ENCODE data around the gene ZKSCAN3.

Gene ZKSCAN3

DNA sequence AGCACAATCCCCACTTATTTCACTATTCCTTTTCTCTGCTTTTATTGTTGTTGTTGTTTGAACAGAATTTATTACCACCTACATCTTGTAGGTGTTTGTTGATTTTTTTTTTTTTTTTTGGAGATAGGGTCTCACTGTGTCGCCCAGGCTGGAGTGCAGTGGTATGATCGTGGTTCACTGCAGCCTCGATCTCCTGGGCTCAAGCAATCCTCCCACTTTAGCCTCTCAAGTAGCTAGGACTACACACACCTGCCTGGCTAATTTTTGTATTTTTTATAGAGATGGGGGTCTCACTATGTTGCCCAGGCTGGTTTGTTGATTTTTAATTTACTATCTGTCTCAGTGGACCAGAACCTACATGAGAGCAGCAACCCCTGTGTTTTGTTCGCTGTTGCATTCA is 46.2 kb downstream of the ZKSCAN3 start:
- Histone ChIP-seq H3K27me3 (ENCODE audit: insufficient read depth, poor library complexity, severe bottlenecking) (no peaks in the 10 kb centered on the region), H3K4me3 (replicated peaks; ENCODE audit: insufficient read depth, low read length) (no peak overlapping the region), H3K27ac (replicated peaks) (no peak overlapping the region)
- DNase-seq (ENCODE audit: low read depth in 1 of 2, low spot score in 1 of 2): no peak
- TF ChIP-seq, protein P1, sequence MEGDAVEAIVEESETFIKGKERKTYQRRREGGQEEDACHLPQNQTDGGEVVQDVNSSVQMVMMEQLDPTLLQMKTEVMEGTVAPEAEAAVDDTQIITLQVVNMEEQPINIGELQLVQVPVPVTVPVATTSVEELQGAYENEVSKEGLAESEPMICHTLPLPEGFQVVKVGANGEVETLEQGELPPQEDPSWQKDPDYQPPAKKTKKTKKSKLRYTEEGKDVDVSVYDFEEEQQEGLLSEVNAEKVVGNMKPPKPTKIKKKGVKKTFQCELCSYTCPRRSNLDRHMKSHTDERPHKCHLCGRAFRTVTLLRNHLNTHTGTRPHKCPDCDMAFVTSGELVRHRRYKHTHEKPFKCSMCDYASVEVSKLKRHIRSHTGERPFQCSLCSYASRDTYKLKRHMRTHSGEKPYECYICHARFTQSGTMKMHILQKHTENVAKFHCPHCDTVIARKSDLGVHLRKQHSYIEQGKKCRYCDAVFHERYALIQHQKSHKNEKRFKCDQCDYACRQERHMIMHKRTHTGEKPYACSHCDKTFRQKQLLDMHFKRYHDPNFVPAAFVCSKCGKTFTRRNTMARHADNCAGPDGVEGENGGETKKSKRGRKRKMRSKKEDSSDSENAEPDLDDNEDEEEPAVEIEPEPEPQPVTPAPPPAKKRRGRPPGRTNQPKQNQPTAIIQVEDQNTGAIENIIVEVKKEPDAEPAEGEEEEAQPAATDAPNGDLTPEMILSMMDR (IDR thresholded peaks at IDR 0.05; ENCODE audit: insufficient read depth, low read length): no peak
- TF ChIP-seq, protein P2, sequence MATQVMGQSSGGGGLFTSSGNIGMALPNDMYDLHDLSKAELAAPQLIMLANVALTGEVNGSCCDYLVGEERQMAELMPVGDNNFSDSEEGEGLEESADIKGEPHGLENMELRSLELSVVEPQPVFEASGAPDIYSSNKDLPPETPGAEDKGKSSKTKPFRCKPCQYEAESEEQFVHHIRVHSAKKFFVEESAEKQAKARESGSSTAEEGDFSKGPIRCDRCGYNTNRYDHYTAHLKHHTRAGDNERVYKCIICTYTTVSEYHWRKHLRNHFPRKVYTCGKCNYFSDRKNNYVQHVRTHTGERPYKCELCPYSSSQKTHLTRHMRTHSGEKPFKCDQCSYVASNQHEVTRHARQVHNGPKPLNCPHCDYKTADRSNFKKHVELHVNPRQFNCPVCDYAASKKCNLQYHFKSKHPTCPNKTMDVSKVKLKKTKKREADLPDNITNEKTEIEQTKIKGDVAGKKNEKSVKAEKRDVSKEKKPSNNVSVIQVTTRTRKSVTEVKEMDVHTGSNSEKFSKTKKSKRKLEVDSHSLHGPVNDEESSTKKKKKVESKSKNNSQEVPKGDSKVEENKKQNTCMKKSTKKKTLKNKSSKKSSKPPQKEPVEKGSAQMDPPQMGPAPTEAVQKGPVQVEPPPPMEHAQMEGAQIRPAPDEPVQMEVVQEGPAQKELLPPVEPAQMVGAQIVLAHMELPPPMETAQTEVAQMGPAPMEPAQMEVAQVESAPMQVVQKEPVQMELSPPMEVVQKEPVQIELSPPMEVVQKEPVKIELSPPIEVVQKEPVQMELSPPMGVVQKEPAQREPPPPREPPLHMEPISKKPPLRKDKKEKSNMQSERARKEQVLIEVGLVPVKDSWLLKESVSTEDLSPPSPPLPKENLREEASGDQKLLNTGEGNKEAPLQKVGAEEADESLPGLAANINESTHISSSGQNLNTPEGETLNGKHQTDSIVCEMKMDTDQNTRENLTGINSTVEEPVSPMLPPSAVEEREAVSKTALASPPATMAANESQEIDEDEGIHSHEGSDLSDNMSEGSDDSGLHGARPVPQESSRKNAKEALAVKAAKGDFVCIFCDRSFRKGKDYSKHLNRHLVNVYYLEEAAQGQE (IDR thresholded peaks at IDR 0.05; ENCODE audit: insufficient replicate concordance, low read depth): no peak
- TF ChIP-seq GABPA (IDR thresholded peaks at IDR 0.05; ENCODE audit: low read depth) (no peak), POLR2AphosphoS5 (IDR thresholded peaks at IDR 0.05; ENCODE audit: low read depth) (no peak), SPI1 (IDR thresholded peaks at IDR 0.05; ENCODE audit: borderline replicate concordance, low read depth) (no peak)

DNA sequence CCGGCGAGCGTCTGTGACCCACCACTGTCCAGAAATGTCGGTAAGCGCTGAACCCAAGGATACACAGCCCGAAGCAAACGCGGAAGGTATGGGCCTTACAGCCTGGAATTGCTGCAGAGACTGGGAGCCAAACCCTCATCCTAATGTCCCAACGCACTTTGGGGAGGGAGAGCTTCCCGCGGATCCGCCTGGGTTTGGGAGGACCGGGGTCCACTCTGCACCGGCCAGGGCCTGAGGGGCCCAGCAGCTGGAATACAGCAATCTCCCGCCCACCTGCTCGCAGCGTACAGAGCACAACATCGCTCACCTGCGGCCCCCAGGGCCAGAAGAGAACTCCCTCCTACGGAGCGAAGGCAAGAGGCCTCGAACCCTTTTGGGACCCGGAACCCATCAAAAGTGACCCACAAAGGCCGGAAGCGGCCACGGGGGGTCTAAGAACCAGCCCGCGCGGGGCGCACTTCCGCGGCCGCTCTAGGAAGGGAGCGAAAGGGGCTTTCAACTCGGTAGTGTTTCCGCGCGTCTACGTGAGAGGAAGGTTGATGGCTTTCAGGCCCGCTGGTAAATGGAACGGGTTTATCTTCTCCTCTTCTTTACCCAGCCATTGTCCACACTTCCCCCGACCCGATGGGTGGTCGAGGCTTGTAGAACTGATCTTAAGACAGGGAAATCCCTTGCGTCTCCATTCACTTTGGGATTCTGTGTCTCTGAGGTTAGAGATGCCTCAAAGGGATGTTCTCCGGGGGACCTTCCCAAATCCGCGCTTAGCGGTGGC is 49.8 kb downstream of the ZKSCAN3 start, which contains the start of gene ZSCAN12:
TSS of gene ZSCAN12 (minus strand) at position 398 of the 772 bp plus-strand sequence. CDS start 1,342 bp downstream, outside the sequence.
- peak within 1 kb of the TSS; percentile 74 for H3K27ac ChIP-seq (replicated peaks)
- peak; percentile 69 to 77 for DNase-seq (ENCODE audit: low read depth in 1 of 2, low spot score in 1 of 2)
- TF ChIP-seq GABPA (IDR thresholded peaks at IDR 0.05; ENCODE audit: low read depth) (peak; percentile 97), SPI1 (IDR thresholded peaks at IDR 0.05; ENCODE audit: borderline replicate concordance, low read depth) (peak; percentile 15; the same call in 1 of the 2 replicates), POLR2AphosphoS5 (IDR thresholded peaks at IDR 0.05; ENCODE audit: low read depth) (peak; percentile 64; the same call in 1 of the 2 replicates)
- TF ChIP-seq, protein P1 (IDR thresholded peaks at IDR 0.05; ENCODE audit: insufficient read depth, low read length): peak; percentile 29
- TF ChIP-seq, protein P2 (IDR thresholded peaks at IDR 0.05; ENCODE audit: insufficient replicate concordance, low read depth): peak; percentile 52
- no peaks in the 10 kb centered on the region for H3K27me3 ChIP-seq (ENCODE audit: insufficient read depth, poor library complexity, severe bottlenecking)
- peak within 1 kb of the TSS; percentile 70 for H3K4me3 ChIP-seq (replicated peaks; ENCODE audit: insufficient read depth, low read length)

DNA sequence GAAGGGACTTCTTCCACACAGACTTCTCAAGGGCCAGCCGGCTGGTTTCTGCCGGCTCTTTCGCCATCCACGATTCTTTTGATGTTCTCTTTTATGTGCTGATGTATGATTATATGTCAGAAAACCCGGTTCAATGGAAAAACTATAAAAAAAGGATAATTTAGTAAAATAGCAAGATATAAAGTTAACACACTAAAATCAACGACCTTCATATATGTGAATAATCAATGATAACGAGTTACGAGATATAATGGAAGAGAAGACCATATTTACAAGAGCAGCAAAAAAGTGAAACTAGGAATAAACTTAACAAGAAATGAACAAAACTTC is 50.3 kb downstream of the ZKSCAN3 start:
- H3K4me3 ChIP-seq (replicated peaks; ENCODE audit: insufficient read depth, low read length): peak overlapping the region; percentile 70
- TF ChIP-seq, protein P2 (IDR thresholded peaks at IDR 0.05; ENCODE audit: insufficient replicate concordance, low read depth): no peak
- no peak for TF ChIP-seq SPI1 (IDR thresholded peaks at IDR 0.05; ENCODE audit: borderline replicate concordance, low read depth)
- TF ChIP-seq, protein P1 (IDR thresholded peaks at IDR 0.05; ENCODE audit: insufficient read depth, low read length): no peak
- TF ChIP-seq GABPA (IDR thresholded peaks at IDR 0.05; ENCODE audit: low read depth): no peak
- TF ChIP-seq POLR2AphosphoS5 (IDR thresholded peaks at IDR 0.05; ENCODE audit: low read depth): no peak
- peak overlapping the region; percentile 74 for H3K27ac ChIP-seq (replicated peaks)
- H3K27me3 ChIP-seq (ENCODE audit: insufficient read depth, poor library complexity, severe bottlenecking): no peaks in the 10 kb centered on the region
- no peak for DNase-seq (ENCODE audit: low read depth in 1 of 2, low spot score in 1 of 2)

Measured in HL-60 (cell line).